ENCODE measurements around the gene NUP214. TPM values are rescaled to one million over a fixed set of nuclear protein-coding genes. Genes with fewer than 3 reads are reported as not detected.
A peak's percentile ranks its signal among the peaks of the same experiment; 100 is the strongest.
"Not testable (repeated sequence)": the region's sequence is repeated elsewhere in the genome, so short reads cannot be mapped to it uniquely, and the experiment has no call there.

NUP214 gene
- total RNA-seq, 1 experiment from 2014 or later, result 13.2 TPM

- in situ Hi-C loops (cut with HindIII; ENCODE audit: low pct_unique_long_range_greater_than_20kb, low sequenced_read_pairs), result no loop called here
- DNase-seq (ENCODE audit: low read depth, low spot score), result no peak
These were observed 52.5 kb downstream of the NUP214 start for GRCh38 chr9:131177898-131178297.

GRCh38 chr9:131178382-131178781 lies 53.0 kb downstream of the NUP214 start:
- peak; percentile 81 for DNase-seq (ENCODE audit: low read depth, low spot score)
- in situ Hi-C loops (cut with HindIII; ENCODE audit: low pct_unique_long_range_greater_than_20kb, low sequenced_read_pairs), result no loop called here

- no peak for DNase-seq (ENCODE audit: low read depth, low spot score)
- in situ Hi-C loops (cut with HindIII; ENCODE audit: low pct_unique_long_range_greater_than_20kb, low sequenced_read_pairs), result no loop called here
These were observed 53.5 kb downstream of the NUP214 start for GRCh38 chr9:131178926-131179325.

- no peak for DNase-seq (ENCODE audit: low read depth, low spot score)
- in situ Hi-C loops (cut with HindIII; ENCODE audit: low pct_unique_long_range_greater_than_20kb, low sequenced_read_pairs), result no loop called here
These were observed 54.3 kb downstream of the NUP214 start for GRCh38 chr9:131179561-131180219.

GRCh38 chr9:131180454-131180853 lies 55.1 kb downstream of the NUP214 start:
- DNase-seq (ENCODE audit: low read depth, low spot score), result no peak
- in situ Hi-C loops (cut with HindIII; ENCODE audit: low pct_unique_long_range_greater_than_20kb, low sequenced_read_pairs), result no loop called here

- in situ Hi-C loops (cut with HindIII; ENCODE audit: low pct_unique_long_range_greater_than_20kb, low sequenced_read_pairs), result no loop called here
These were observed 55.8 kb downstream of the NUP214 start for GRCh38 chr9:131181091-131181681.

GRCh38 chr9:131185924-131186323 lies 60.5 kb downstream of the NUP214 start:
- DNase-seq (ENCODE audit: low read depth, low spot score), result no peak
- in situ Hi-C loops (cut with HindIII; ENCODE audit: low pct_unique_long_range_greater_than_20kb, low sequenced_read_pairs), result no loop called here

More at GRCh38 chr9:131181091-131181681, 55.8 kb downstream of the NUP214 start:
- peak; percentile 35 for DNase-seq (ENCODE audit: low read depth, low spot score)

- DNase-seq (ENCODE audit: low read depth, low spot score), result no peak
- in situ Hi-C loops (cut with HindIII; ENCODE audit: low pct_unique_long_range_greater_than_20kb, low sequenced_read_pairs), result no loop called here
These were observed 61.2 kb downstream of the NUP214 start for GRCh38 chr9:131186622-131187021.

- in situ Hi-C loops (cut with HindIII; ENCODE audit: low pct_unique_long_range_greater_than_20kb, low sequenced_read_pairs), result no loop called here
- DNase-seq (ENCODE audit: low read depth, low spot score), result no peak
These were observed 62.6 kb downstream of the NUP214 start for GRCh38 chr9:131187957-131188356.

- in situ Hi-C loops (cut with HindIII; ENCODE audit: low pct_unique_long_range_greater_than_20kb, low sequenced_read_pairs), result no loop called here
- peak; percentile 72 for DNase-seq (ENCODE audit: low read depth, low spot score)
These were observed 63.6 kb downstream of the NUP214 start for GRCh38 chr9:131188976-131189375.

- no peak for DNase-seq (ENCODE audit: low read depth, low spot score)
- in situ Hi-C loops (cut with HindIII; ENCODE audit: low pct_unique_long_range_greater_than_20kb, low sequenced_read_pairs), result no loop called here
These were observed 64.8 kb downstream of the NUP214 start for GRCh38 chr9:131190191-131190590.

GRCh38 chr9:131191032-131191431 lies 65.6 kb downstream of the NUP214 start:
- in situ Hi-C loops (cut with HindIII; ENCODE audit: low pct_unique_long_range_greater_than_20kb, low sequenced_read_pairs); DNase-seq (ENCODE audit: low read depth, low spot score): not testable (repeated sequence)

- no peak for DNase-seq (ENCODE audit: low read depth, low spot score)
- in situ Hi-C loops (cut with HindIII; ENCODE audit: low pct_unique_long_range_greater_than_20kb, low sequenced_read_pairs), result no loop called here
These were observed 66.5 kb downstream of the NUP214 start for GRCh38 chr9:131191857-131192256.

GRCh38 chr9:131193051-131193450 lies 67.7 kb downstream of the NUP214 start:
- in situ Hi-C loops (cut with HindIII; ENCODE audit: low pct_unique_long_range_greater_than_20kb, low sequenced_read_pairs), result no loop called here
- no peak for DNase-seq (ENCODE audit: low read depth, low spot score)

GRCh38 chr9:131194762-131195161 lies 69.4 kb downstream of the NUP214 start:
- in situ Hi-C loops (cut with HindIII; ENCODE audit: low pct_unique_long_range_greater_than_20kb, low sequenced_read_pairs), result no loop called here
- no peak for DNase-seq (ENCODE audit: low read depth, low spot score)

- in situ Hi-C loops (cut with HindIII; ENCODE audit: low pct_unique_long_range_greater_than_20kb, low sequenced_read_pairs), result no loop called here
- DNase-seq (ENCODE audit: low read depth, low spot score), result no peak
These were observed 72.0 kb downstream of the NUP214 start for GRCh38 chr9:131197160-131197911.

- in situ Hi-C loops (cut with HindIII; ENCODE audit: low pct_unique_long_range_greater_than_20kb, low sequenced_read_pairs), result no loop called here
- DNase-seq (ENCODE audit: low read depth, low spot score), result no peak
These were observed 72.8 kb downstream of the NUP214 start for GRCh38 chr9:131198041-131198715.

- in situ Hi-C loops (cut with HindIII; ENCODE audit: low pct_unique_long_range_greater_than_20kb, low sequenced_read_pairs), result no loop called here
- no peak for DNase-seq (ENCODE audit: low read depth, low spot score)
These were observed 76.5 kb downstream of the NUP214 start for GRCh38 chr9:131201856-131202255.
